B cell (primary cell): ENCODE measurements around the gene CEND1. TPM values are rescaled to one million over a fixed set of nuclear protein-coding genes. Genes with fewer than 3 reads are reported as not detected.

Source experiments
- ATAC-seq: fragments of 200-7000 bp; cut with Tn5 transposase; one replicate; pipeline ENCODE4 v1.10.0; 2021; ENCODE audit warnings: low read depth, mild to moderate bottlenecking, moderate number of reproducible peaks, moderate library complexity
- CTCF ChIA-PET: fragments of 350-600 bp; sonication (Branson Sonifier 250); formaldehyde crosslinking; loops from one replicate; lab custom pipeline; 2021; ENCODE audit warnings: antibody characterized with exemption, inconsistent platforms; lab: Charles Lee
- POLR2A ChIA-PET: fragments of 350-600 bp; sonication (Branson Sonifier 250); formaldehyde crosslinking; loops from one replicate; lab custom pipeline; 2021; ENCODE audit warnings: antibody characterized with exemption; lab: Charles Lee
- DNase-seq: peaks from one replicate; pipeline ENCODE4 v3.0.0; 2013
- H2AFZ ChIP-seq: 2 replicates; pipeline ENCODE4 v1.6.1; 2012; ENCODE audit warnings: mild to moderate bottlenecking, low read depth, low read length; ENCODE audit not compliant: insufficient read depth, poor library complexity, severe bottlenecking
- H3K27ac ChIP-seq, 2 donors: 1 replicate in 1 of 2; 2 replicates in 1 of 2; pipeline ENCODE4 v1.5.1; 2012 to 2013; ENCODE audit warnings: low read length in 2 of 2, mild to moderate bottlenecking in 2 of 2, moderate library complexity in 1 of 2
- H3K27me3 ChIP-seq, 4 experiments: fragments of 200-600 bp in 1 of 4; sonication (generic) in 1 of 4; replicated peaks in 1 of 4; 1 replicate in 2 of 4; 2 replicates in 2 of 4; pipeline versions ENCODE4 v1.6.1 to v1.7.0; 2013 to 2016; ENCODE audit warnings: low read length in 3 of 4, mild to moderate bottlenecking in 2 of 4, mixed read lengths in 1 of 4, moderate library complexity in 1 of 4; ENCODE audit not compliant: insufficient read depth in 4 of 4, control insufficient read depth in 3 of 4; ENCODE audit errors: control extremely low read depth in 1 of 4
- H3K36me3 ChIP-seq, 2 experiments: replicated peaks in 1 of 2; 1 replicate in 1 of 2; 2 replicates in 1 of 2; pipeline versions ENCODE4 v1.6.1 to v1.7.1; 2013; ENCODE audit warnings: low read length in 1 of 2; ENCODE audit not compliant: insufficient read depth in 2 of 2, control insufficient read depth in 1 of 2; ENCODE audit errors: control extremely low read depth in 1 of 2, extremely low read depth in 1 of 2
- H3K4me1 ChIP-seq, 2 donors: fragments of 200-600 bp in 1 of 2; sonication (generic) in 1 of 2; 1 replicate in 1 of 2; 2 replicates in 1 of 2; pipeline versions ENCODE4 v1.5.1 to v1.6.1; 2013 to 2017; ENCODE audit warnings: low read length in 2 of 2; ENCODE audit not compliant: control insufficient read depth in 2 of 2, insufficient read depth in 2 of 2
- H3K4me2 ChIP-seq: replicated peaks from 2 replicates; pipeline ENCODE3; 2012; ENCODE audit warnings: mild to moderate bottlenecking, low read depth, low read length; ENCODE audit not compliant: poor library complexity, severe bottlenecking
- H3K4me3 ChIP-seq, 5 experiments: fragments of 200-600 bp in 1 of 5; sonication (generic) in 1 of 5; 1 replicate in 3 of 5; 2 replicates in 2 of 5; pipeline versions ENCODE4 v1.5.1 to v1.7.0; 2011 to 2016; ENCODE audit warnings: low read length in 4 of 5, mild to moderate bottlenecking in 4 of 5, low read depth in 2 of 5, control low read depth in 1 of 5, moderate library complexity in 1 of 5; ENCODE audit not compliant: insufficient read depth in 1 of 5; ENCODE audit errors: control extremely low read depth in 1 of 5, extremely low read depth in 1 of 5
- H3K79me2 ChIP-seq: fragments of 200-600 bp; sonication (generic); one replicate; pipeline ENCODE4 v1.6.0; 2016; ENCODE audit warnings: low read length; ENCODE audit not compliant: control insufficient read depth, insufficient read depth
- H3K9ac ChIP-seq: fragments of 200-600 bp; sonication (generic); 2 replicates; pipeline ENCODE4 v1.6.1; 2017; ENCODE audit warnings: mild to moderate bottlenecking, low read length, moderate library complexity
- H3K9me3 ChIP-seq, 3 donors: one replicate each; pipeline versions ENCODE4 v1.6.1 to v1.7.1; 2013; ENCODE audit warnings: low read length in 2 of 3; ENCODE audit not compliant: control insufficient read depth in 2 of 3, insufficient read depth in 1 of 3; ENCODE audit errors: control extremely low read depth in 1 of 3
- H4K20me1 ChIP-seq: 2 replicates; pipeline ENCODE4 v1.6.0; 2012; ENCODE audit warnings: mild to moderate bottlenecking, low read length; ENCODE audit not compliant: insufficient read depth, control insufficient read depth, poor library complexity, severe bottlenecking
- H3K27ac Mint-ChIP-seq: one replicate; pipeline ENCODE4 v1.8.0; 2021; ENCODE audit warnings: mixed read lengths
- H3K27me3 Mint-ChIP-seq: one replicate; pipeline ENCODE4 v1.8.0; 2021; ENCODE audit warnings: mixed read lengths
- H3K4me1 Mint-ChIP-seq: one replicate; pipeline ENCODE4 v1.8.0; 2021; ENCODE audit warnings: mixed read lengths
- H3K4me3 Mint-ChIP-seq: one replicate; pipeline ENCODE4 v1.8.0; 2021; ENCODE audit warnings: mixed read lengths
- H3K9me3 Mint-ChIP-seq: one replicate; pipeline ENCODE4 v1.8.0; 2022; ENCODE audit warnings: mixed read lengths; ENCODE audit not compliant: insufficient read depth
- CTCF ChIP-seq: fragments of 200-600 bp; IDR thresholded peaks from one replicate; pipeline ENCODE4 v1.8.0; 2022; ENCODE audit warnings: antibody characterized with exemption, mild to moderate bottlenecking
- EZH2 ChIP-seq: IDR thresholded peaks from 2 replicates; pipeline ENCODE4 v1.6.1; 2012; ENCODE audit warnings: borderline replicate concordance, low read depth, mild to moderate bottlenecking, moderate library complexity, low read length; ENCODE audit not compliant: insufficient read depth, poor library complexity, severe bottlenecking
- WGBS: methylation state at CpG from one replicate; pipeline ENCODE4 v1.1.5; 2013; ENCODE audit warnings: missing lambda C conversion rate; ENCODE audit not compliant: insufficient coverage; 5-methylcytosine and 5-hydroxymethylcytosine counted together
- intact Hi-C: fragments of 100-400 bp; cut with micrococcal nuclease; formaldehyde crosslinking; loops from one replicate; pipeline ENCODE4 v1.10.0; 2022
- polyA plus RNA-seq: library from polyadenylated mRNA; depleted of rRNA; stranded (reverse); fragments of >200 nt; gene quantifications from 2 replicates; pipeline ENCODE4 v1.2.3, GENCODE V29; 2012
- total RNA-seq, 2 donors: library from RNA; stranded (reverse); fragments of 120-200 nt in 1 of 2; gene quantifications; 1 replicate in 1 of 2; 2 replicates in 1 of 2; pipeline versions ENCODE4 v1.2.3 to v1.2.4, GENCODE V29; 2013 to 2022

The CEND1 gene
- total and polyA plus RNA-seq, 2 donors (not counting 1 experiment from before 2014, with no cell fraction given): 0.13 to 0.39 TPM

GRCh38 chr11:792535-792821 is 2.6 kb upstream of the CEND1 start:
- TF ChIP-seq EZH2 (no peak), CTCF (no peak)
- Histone ChIP-seq H2AFZ (no peak overlapping the region), H3K27me3 (peaks cover 0 to 24% (median 5%) of the 10 kb centered on the region in 4 experiments), H3K4me3 (no peak overlapping the region), H3K36me3 (peaks cover 0 to 7% of the 10 kb centered on the region in 2 experiments), H3K4me1 (peaks cover 27 to 45% of the 10 kb centered on the region in 2 donors), H3K4me2 (no peak overlapping the region), H3K9me3 (peaks cover 0 to 3% (median 0%) of the 10 kb centered on the region in 3 donors), H3K27ac (no peak overlapping the region), H4K20me1 (peaks cover 63% of the 10 kb centered on the region), H3K9ac (no peak overlapping the region), H3K79me2 (peaks cover 35% of the 10 kb centered on the region)
- no peaks in the 10 kb centered on the region for H3K27me3 Mint-ChIP-seq
- no peaks in the 10 kb centered on the region for H3K9me3 Mint-ChIP-seq
- DNase-seq (no peak), ATAC-seq (no peak)
- peaks cover 21% of the 10 kb centered on the region for H3K4me1 Mint-ChIP-seq
- no peak overlapping the region for H3K27ac Mint-ChIP-seq
- WGBS: 96% methylated on average over 12 of the region's 15 CpGs
- ChIA-PET POLR2A (interaction anchor here (0.7 kb wide), 1 partner anchor 9 kb away, joined by 3 read pairs; no protein-coding TSS in a partner anchor), CTCF (no interaction called here)
- H3K4me3 Mint-ChIP-seq: no peak overlapping the region
- intact Hi-C loops: loop anchor here (10.0 kb wide), 1 partner anchor 338 kb away; the partner anchor contains the start of gene PTDSS2

- ATAC-seq (no peak), DNase-seq (no peak)
- no peaks in the 10 kb centered on the region for H3K27me3 Mint-ChIP-seq
- peaks cover 25 to 40% of the 10 kb centered on the region in 2 donors for H3K4me1 ChIP-seq
- H2AFZ ChIP-seq: no peak overlapping the region
- peaks cover 33% of the 10 kb centered on the region for H3K79me2 ChIP-seq
- intact Hi-C loops: loop anchor here (10.0 kb wide), 1 partner anchor 337 kb away; the partner anchor contains the start of gene PTDSS2
- H3K4me3 Mint-ChIP-seq: peak overlapping the region; percentile 3
- no peak overlapping the region for H3K4me3 ChIP-seq
- no peak overlapping the region for H3K27ac ChIP-seq
- H3K27ac Mint-ChIP-seq: no peak overlapping the region
- H4K20me1 ChIP-seq: peaks cover 61% of the 10 kb centered on the region
- H3K36me3 ChIP-seq: peaks cover 0 to 7% of the 10 kb centered on the region in 2 experiments
- TF ChIP-seq EZH2: no peak
- no peak for TF ChIP-seq CTCF
- H3K27me3 ChIP-seq: peaks cover 0 to 24% (median 5%) of the 10 kb centered on the region in 4 experiments
- whole genome bisulfite sequencing: 98% methylated on average over 41 of the region's 49 CpGs
- peaks cover 16% of the 10 kb centered on the region for H3K4me1 Mint-ChIP-seq
- ChIA-PET CTCF (no interaction called here), POLR2A (interaction anchor here (0.6 kb wide), 1 partner anchor 49 kb away, joined by 5 read pairs; no protein-coding TSS in a partner anchor)
- H3K4me2 ChIP-seq: no peak overlapping the region
- no peaks in the 10 kb centered on the region for H3K9me3 Mint-ChIP-seq
- peaks cover 0 to 3% (median 0%) of the 10 kb centered on the region in 3 donors for H3K9me3 ChIP-seq
- H3K9ac ChIP-seq: no peak overlapping the region
These were observed 2.0 kb upstream of the CEND1 start for GRCh38 chr11:791658-792534.
